Fibroblast of skin of back (primary cell): ENCODE measurements around the gene KCNJ11.

Experiments used
- DNase-seq: peaks from one replicate; pipeline ENCODE4 v3.0.0-alpha.2; 2013

Gene KCNJ11

GRCh38 chr11:17389957-17390649, 1.6 kb upstream of the KCNJ11 start:
- no peak for DNase-seq

- peak; percentile 28 for DNase-seq
Measured at GRCh38 chr11:17389211-17389956, 925 bp upstream of the KCNJ11 start.

- no peak for DNase-seq
Measured at GRCh38 chr11:17387811-17388210, 648 bp downstream of the KCNJ11 start.

GRCh38 chr11:17387254-17387653, 1.2 kb downstream of the KCNJ11 start:
- DNase-seq, result no peak

GRCh38 chr11:17386331-17387084, 2.0 kb downstream of the KCNJ11 start:
- DNase-seq, result peak; percentile 17

- no peak for DNase-seq
Measured at GRCh38 chr11:17385926-17386325, 2.5 kb downstream of the KCNJ11 start.

- DNase-seq, result no peak
Measured at GRCh38 chr11:17385492-17385891, 3.0 kb downstream of the KCNJ11 start.

GRCh38 chr11:17384002-17384511, 4.4 kb downstream of the KCNJ11 start:
- peak; percentile 77 for DNase-seq

GRCh38 chr11:17383461-17383860, 5.0 kb downstream of the KCNJ11 start:
- peak; percentile 9 for DNase-seq

GRCh38 chr11:17382046-17382728, 6.3 kb downstream of the KCNJ11 start:
- DNase-seq, result no peak

GRCh38 chr11:17381156-17381555, 7.3 kb downstream of the KCNJ11 start:
- peak; percentile 38 for DNase-seq

GRCh38 chr11:17379383-17380180, 8.9 kb downstream of the KCNJ11 start:
- DNase-seq, result no peak

GRCh38 chr11:17378655-17379054, 9.8 kb downstream of the KCNJ11 start:
- no peak for DNase-seq

- DNase-seq, result no peak
Measured at GRCh38 chr11:17376493-17376892, 12.0 kb downstream of the KCNJ11 start.

GRCh38 chr11:17375547-17375946, 12.9 kb downstream of the KCNJ11 start:
- no peak for DNase-seq

- DNase-seq, result peak; percentile 26
Measured at GRCh38 chr11:17371614-17372013, 16.8 kb downstream of the KCNJ11 start.

- DNase-seq, result no peak
Measured at GRCh38 chr11:17369684-17370243, 18.7 kb downstream of the KCNJ11 start.

GRCh38 chr11:17369094-17369493, 19.4 kb downstream of the KCNJ11 start:
- DNase-seq, result no peak

GRCh38 chr11:17368551-17368950, 19.9 kb downstream of the KCNJ11 start:
- DNase-seq, result no peak

- DNase-seq, result no peak
Measured at GRCh38 chr11:17366495-17366894, 22.0 kb downstream of the KCNJ11 start.

GRCh38 chr11:17354601-17354991, 33.9 kb downstream of the KCNJ11 start:
- peak; percentile 76 for DNase-seq
